GM21528 (cell line): ENCODE data around the gene PCSK7.

Source experiments
- ATAC-seq: cut with Tn5 transposase; IDR thresholded peaks from one replicate; pipeline ENCODE4 v1.9.1; 2021; ENCODE audit warnings: mild to moderate bottlenecking, moderate library complexity; ENCODE audit not compliant: unreplicated experiment, low FRiP score

PCSK7 gene

DNA sequence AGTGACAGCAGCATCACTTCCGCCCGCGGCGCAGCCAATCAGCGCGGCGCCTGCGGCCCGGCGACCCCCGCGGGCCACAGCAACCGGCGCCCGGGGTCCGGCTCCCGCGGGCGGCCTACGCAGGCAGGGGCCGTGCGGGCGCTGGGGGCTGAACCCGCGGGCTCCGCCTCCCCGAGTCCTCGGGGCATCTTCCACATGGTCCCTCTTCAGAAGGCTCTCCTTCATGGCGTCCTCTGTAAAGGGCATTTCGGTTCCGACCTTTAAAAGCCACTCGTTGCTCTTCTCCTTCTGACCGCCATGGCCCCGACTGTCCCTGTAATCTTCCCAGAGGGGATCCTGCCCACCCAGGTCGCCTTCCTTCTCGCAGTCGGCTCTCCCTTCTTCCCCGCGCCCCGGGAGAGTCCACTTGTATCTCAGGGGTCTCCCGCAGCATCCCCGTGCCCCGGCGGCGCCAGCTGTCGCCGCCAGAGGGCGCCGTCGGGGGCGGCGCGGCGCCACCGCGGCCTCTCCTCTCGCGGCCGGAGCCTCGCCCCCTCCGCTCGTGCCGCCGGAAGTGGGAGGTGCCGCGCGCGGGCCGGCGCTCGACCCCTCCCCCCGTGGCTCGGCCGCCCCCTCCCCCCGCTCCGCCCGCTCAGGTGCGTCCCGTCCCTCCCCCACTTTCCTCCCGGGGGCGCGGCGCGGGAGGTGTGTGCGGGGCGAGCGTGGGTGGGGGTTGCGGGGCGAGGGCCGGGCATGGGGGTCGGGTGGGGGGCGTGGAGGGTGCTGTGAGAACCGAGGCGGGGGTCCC is 412 bp upstream of the PCSK7 start, which contains the start of gene RNF214:
RNF214 (plus strand) TSS at position 580 of the 787 bp plus-strand sequence. CDS start 1,602 bp downstream, outside the sequence.
- ATAC-seq: peak; percentile 74

DNA sequence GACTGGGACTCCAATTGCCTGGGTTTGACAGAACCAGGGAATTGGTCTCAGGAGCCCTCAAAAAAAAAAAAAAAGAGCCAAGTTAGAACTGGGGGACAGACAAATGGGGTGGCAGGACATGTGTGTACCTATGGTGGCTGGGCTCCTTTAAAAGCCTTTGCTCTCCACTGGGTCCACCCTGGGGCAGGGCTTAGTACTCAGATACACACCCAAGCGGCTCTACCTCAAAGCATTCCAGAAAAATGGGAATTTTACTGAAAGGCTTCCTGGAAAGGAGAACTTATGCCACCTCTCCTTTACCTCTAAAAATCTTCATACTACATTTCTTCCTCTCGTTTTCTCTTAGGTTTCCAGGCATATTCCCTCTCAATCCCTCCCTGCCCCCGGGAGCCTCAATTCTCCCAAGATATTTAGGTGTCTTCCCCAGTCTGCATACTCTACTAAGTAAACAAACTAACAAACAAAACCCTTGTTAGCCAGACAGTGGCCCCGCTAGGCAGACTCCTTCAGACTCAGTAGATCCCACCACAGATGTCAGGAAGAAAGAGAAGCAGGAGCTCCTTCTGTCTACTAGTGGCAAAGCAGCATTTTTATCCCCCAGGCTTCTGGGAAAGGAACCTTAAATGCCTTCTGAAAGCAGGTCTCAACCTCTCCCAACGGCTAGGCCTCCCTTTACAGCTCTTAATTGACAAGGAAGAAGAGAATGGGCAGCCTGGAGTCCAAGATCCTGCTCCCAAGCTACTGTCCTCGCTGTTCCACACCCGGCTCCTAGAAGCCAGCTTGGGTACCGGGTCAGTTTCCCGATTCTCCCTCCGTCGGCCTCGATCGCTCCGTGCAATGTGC is 653 bp downstream of the PCSK7 start:
- no peak for ATAC-seq

DNA sequence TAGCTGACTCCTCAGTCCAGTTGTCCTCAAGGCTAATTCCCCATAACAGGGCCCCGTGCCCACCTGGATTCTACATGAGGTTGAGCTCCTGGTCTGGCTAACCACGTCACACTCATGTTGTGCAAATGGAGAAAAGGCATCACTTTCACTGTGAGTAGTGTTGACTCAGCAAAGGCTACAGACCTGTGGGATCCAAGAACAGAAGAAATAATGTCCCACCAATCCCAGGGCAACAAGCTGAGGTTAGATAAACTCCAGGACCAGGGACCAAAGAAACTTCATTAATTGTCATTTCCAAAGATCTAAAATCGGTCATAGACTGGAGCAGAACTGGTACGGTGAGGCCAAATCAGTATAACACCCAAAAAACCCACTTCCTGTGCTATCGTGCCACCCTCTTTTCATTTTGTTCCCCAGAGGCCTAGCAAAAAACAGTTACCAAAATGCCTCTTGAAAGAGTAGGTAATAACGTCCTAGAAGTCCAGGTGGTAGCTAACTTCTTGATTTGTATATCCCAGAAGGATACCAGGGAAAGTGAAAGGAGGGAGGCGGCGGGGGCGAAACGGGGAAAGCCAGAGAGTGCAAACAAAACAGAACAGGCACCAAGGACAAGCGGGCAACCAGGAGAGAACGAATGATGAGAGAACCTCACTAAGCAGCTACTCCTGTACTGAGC is 1.4 kb downstream of the PCSK7 start:
- ATAC-seq: no peak

DNA sequence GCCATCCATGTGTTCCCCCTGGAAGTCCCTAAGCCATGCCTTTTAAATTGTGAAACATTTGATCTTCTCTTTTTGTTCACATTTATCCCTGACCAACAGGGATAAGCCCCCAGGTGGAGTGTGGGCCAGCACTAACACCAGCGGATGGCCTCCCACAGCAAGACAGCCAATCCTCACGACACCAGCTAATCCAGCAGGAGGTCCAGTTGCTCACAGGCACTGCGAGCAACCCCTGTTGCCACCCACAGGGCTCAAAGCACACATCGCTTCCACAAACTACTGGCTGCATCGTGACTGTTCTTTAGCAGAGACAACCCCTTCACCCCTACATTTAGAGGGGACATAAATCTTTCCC is 2.0 kb downstream of the PCSK7 start:
- ATAC-seq: no peak

DNA sequence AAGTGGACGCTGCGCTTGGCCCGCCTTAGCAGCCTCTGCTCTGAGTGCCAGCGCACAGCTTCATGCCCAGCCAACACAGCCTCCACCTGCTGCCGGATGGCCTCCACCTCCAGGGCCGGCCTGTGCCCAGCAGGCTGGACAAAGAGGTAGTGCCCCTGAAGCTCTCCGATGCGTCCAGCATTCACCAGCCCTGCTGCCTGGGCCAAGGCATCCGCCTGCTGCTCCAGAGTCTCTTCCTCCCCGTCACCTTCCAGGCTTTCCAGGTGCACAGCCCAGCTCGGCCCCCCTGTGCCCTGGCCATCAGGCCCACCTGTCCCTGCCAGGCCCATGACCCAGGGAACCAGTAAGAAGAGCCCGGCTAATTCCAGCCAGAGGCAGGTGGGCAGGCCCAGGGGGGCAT is 2.5 kb downstream of the PCSK7 start:
- ATAC-seq: no peak

DNA sequence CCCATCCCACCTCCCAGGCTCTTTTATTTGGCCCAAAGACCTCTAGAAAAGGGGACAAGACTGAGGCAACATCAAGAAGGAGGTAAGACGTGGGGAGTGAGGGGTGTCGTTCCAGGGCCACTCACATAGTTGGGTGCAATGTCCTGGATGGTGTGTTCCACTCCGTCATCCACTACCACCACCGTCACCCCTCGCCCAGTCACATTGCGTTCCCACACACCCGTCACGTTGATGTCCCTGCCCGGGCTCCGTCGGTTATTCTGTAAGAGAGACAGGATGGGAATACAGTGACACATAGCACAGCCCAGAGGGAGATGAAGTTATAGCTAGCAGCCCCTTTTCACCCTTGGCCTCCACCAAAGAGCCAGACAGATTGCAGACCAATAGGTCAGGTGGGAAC is 3.8 kb downstream of the PCSK7 start:
- no peak for ATAC-seq

DNA sequence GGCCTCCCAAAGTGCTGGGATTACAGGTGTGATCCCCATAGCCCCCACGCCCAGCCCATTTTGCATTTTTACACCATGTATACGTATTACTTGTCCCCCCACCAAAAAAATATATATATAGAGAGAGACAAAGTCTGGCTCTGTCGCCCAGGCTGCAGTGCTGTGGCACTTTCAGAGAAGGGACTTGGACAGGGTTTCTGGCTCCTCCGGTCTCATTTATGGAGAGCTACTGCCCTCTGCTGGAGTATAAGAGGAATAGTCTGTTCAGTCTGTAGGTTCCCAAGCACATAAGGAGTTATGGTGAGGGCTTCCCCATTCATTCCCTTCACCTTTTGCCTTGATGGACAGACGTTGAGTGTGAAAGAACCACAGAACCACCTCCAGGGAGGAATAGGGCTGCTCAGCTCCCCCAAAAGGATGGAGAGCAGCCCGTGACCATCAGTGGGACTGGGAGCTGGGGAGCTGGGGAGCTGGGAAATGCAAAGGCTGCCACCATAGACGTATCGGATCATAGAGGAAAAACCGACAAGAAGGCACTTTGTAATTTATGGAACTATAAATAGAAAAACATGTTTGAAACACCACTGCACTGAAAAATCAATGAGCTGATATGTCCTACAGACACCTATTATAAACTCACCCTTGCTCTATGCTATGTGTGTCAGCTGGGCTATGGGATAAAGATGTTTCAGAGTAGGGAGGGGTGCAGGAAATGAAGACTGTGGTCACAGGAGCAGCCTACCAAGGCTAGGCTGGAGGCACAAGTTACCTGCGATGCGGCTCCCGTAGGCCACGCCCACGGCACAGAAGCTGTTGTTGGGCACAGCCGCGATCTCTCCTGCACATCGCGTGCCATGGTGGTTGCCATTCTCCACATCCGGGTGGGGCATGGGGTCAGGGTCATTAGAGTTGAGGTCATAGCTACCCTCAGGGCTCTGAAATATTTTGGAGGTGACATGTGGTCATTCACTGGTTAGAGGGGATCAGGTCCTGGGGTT is 5.2 kb downstream of the PCSK7 start:
- peak; percentile 46 for ATAC-seq

DNA sequence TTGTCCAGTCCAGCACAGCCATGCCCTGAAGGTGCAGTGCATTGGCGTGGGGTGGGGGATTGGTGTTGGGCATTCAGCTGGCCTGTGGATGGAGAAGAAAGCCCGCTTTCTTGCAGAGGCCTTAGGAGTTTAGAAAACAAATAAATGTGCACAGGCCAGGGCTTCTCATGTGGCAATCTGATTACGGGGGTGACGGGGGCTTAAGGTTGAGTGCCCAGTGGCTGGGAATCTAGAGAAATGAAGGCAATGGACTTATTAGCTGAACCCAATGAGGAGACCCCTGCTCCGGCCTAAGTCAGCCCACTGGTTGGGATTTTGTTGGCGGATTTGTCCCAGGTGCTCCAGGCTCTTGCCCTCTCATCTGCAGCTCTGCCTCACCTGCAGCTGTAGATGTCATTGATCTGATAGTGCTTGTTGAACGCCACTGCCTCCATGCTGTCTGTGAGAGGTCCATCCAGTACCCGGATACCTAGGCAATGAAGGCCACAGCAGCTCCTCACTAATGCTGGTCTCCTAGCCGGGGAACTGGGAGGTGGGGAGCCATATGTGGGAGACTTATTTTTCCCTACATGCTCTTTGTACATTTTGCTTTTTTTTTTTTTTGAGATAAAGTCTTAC is 6.2 kb downstream of the PCSK7 start:
- no peak for ATAC-seq

DNA sequence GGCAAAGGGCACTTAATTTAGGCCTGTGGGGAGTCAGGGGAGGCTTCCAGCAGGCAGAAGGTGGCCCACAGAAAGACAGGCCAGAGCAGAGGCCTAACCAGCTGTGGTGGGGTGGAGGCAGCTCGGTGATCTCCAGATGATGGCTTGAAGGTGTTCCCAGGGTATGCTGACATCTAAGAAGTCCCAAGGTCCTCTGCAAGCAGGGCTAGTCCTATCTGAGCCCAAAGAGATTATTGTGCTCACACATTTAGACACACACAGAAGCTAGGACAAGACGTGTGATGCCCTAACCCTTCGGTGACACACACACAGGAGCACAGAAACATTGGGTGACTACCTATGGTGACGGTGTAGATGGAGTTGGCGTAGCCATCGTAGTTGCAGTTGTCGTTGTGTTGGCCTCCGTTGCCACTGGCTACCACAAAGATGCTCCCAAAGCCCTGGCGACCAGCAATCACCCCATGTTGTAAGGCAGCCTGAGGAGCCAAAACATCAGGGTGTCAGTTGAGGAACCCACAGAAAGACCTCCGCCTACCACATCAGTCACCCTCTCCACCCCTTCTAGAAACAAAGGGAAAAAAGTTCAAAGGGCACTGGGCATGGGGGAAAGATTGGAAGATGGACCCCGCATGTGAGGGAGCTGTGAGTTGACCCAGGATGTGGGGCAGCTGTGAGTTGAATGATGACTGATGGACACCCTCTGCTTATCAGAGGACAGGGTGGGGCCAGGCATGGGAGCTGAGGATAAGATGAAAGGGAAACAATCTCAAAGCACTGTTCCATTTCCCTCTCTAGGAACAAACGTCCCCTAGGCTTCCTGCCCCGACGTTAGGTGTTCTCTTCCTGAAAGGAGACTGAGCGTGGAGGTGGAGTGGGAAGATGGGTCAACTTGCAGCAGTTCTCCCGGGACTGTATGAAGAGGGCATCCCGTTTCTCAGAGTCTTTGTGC is 7.9 kb downstream of the PCSK7 start:
- no peak for ATAC-seq

DNA sequence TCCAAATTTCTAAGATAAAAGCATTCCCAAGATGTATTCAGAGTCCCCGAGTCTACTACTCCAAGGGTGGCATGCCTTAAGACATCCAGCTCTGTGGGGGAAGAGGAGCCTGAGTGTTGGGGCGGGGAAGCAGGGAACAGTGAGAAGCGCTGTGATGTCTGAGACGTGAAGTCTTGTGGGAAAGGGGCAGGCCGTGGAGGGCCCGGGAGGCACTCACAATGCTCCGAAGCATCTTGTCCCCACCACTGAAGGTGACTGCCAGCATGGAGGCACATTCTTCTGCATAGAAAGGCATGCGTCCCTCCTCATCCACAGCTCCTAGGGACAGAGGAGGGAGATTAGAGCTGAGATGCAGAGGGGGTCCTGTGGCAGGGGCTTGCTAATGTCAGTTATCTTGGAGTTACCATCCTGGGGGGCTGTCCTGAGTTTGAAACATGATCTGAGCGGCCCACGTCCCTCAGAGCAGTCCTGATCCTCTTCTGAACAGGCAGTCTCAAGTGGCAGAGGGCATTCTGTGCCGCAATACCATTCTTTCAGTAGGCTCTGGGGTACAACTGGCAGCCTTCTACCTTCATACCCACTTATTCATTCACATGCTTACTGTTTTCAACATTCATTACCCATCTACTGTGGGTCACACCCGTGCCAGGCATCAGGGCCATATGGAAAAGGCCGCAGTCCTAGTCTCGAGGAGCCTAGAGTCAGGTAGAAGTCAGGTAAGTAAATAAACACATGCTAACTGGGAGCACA is 8.7 kb downstream of the PCSK7 start:
- no peak for ATAC-seq

DNA sequence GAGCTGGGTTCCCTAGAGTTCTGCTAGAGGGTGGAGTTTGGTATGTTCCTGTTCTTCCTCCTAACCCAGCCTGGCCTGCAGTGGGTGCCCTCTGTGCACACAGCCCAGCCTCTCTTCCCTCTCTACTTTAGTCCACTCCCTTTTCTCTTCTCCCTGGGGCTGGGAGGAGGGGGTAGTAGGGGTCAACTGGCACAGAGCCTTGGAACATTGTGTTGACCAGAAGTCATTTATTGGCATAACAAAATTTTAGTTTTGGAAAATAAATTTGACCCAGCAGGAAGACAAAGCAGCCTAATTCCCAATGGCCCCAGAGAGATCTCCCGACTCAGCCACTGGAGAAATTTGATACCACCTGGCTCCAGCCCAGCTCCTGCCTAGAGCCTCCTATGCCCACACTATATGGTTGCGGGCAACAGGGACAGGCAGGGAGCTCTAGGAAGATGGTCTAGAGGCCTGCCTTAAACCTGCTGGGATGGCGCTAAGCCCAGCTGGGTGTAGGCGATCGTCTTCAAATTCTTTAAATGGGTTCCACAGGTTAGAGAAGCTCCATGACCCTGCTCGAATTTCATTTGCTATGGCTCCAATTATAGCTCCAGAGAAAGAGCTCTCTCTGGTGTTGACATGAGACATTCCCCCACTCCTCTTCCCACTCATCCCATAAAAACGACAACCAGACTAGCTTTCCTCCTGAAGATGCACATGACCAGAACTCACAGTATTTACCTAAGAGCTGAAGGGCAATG is 9.9 kb downstream of the PCSK7 start:
- ATAC-seq: no peak

DNA sequence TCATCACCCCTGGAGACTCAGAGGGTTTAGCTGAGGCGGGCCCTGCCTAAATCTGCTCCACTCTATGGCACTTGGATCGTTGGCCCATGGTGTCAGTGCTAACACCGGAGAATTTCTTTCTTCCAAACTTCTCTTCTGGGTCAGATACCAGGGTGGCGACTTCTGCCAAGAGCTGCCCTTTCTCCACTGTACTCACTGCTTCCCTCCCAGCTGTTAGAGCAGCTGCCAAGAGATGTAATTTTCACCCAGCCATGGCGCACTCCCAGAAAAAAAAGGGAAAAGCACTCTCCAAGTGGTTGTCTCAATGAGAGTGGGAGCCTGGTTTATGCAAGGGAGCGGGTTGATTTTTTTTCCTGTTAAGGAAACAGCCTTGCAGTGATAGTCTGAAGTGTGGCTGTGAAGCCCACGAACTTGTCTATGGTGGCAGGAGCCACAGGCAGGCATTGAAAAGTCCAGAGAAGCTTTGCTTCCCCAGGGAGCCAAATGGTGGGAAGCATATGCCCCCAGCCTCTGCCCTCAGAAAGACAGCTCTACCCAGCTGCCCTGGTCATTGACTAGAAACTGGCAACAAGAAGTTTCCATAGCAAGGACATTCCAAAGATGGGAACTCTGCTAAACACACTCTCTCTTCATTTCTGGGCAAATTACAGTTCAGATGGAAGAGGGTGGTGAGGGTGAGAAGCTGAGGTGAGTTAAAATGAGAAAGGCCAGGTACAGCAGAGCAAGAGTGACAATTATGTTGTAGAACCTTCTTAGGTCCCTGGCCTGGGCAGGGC is 10.7 kb downstream of the PCSK7 start:
- ATAC-seq: no peak

DNA sequence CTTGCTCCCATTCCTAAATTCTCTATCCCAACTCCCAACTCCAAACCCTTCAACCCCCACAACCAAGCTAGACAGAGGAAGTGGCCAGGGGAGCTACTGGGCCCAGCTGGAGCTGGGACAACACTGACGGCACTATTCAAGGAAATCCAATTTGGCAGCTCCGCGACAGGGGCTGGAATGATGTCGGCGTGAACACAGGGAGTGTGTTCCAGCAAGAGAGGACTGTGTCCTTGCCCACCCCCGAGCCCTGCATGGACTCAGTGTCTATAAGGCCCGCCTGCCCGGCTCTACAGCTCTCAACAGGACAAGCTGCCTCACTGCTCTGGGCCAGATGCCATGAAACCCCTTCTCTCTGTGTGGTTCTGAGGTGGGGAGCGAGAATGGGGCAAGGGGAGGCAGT is 11.3 kb downstream of the PCSK7 start:
- ATAC-seq: no peak

DNA sequence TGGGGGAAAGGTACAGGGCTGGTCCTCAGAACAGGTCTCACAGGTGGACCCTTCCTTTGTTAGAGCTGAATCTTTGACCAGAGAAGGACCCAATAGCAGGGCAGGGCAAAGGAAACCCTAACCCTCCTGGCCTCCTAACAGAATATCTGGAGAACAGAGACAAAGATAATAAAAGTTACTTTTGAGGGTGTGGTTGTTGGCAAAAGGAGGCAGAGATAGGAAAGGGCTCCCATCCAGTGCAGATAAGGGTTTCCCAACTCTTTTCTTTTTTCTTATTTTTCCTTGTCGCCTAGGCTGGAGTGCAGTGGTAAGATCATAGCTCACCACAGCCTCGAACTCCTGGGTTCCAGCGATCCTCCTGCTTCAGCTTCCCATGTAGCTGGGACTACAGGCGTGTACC is 11.9 kb downstream of the PCSK7 start:
- no peak for ATAC-seq

DNA sequence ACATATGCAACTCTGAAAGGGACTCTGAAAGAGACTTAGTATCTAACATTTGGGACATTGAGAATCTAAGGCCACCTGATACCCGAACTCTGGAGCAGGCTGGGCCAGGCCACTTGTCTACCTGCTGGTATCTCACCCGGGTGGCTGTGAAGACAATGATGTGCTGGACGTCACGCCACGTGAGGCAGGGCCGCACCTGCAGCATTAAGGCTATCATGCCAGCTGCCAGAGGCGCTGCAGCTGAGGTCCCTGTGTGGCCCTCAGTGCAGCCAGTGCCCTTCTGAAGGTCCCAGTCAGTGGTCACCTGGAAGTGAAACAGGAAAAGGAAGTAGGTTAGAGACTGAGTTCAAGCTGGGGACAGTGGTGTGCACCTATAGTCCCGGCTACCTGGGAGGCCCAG is 12.4 kb downstream of the PCSK7 start:
- no peak for ATAC-seq

DNA sequence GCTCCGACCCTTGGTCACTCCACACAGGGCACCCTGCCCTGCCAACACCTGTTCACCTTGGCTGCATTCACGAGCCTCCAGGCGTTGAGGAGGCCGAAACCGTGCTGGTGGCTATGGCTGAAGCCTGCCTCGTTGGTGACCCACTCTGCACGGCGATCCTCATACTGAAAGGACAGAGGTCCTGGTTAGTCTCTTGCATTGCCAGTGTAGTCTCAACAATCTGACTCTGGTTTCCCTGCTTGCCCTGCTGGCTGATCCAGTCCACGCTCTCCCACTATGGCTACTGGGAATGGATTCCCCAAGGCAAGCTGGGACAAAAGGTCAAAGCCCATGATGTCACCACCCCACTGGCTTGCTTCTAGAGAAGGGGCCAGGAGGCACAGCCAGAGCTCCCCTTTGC is 12.9 kb downstream of the PCSK7 start:
- ATAC-seq: no peak
